ENCODE results near the gene MAST4. TPM values are rescaled to one million over a fixed set of nuclear protein-coding genes. Genes with fewer than 3 reads are reported as not detected.

Gene MAST4
- total RNA-seq, 1 donor from 2014 or later, result 55.2 TPM

DNA sequence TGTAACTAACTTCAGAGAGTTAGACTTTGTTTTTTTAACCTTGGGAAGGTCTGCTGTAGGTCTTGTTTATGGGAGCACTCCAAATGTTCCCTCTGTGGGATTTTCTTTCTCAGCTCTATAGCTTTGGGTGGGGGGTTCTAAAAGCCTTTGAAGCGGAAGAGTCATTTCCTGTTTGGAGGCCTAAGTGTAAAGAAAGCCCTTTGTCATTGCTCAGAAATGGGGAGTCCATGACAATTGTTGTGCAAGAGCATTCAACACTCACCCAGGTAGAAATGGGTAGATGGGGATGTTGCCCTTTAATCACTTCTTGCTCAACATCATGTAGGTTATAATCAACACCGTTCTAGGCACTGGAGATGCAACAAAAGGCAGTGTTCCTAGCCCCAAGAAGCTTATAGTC is 30.3 kb upstream of the MAST4 start:
- intact Hi-C loops (cut with DNase I), result no loop called here

GRCh38 chr5:66567474-66567873 is 28.7 kb upstream of the MAST4 start:
- TF ChIP-seq CTCF (IDR thresholded peaks at IDR 0.05), result no peak
- intact Hi-C loops (cut with DNase I), result no loop called here
- Histone ChIP-seq H3K27ac (no peak overlapping the region), H3K27me3 (no peaks in the 10 kb centered on the region), H3K36me3 (no peaks in the 10 kb centered on the region), H3K4me3 (no peak overlapping the region), H3K4me1 (no peaks in the 10 kb centered on the region), H3K9me3 (no peaks in the 10 kb centered on the region)
- DNase-seq (ENCODE audit: low spot score in 2 of 2), result no peak

More for the DNA sequence above, 30.3 kb upstream of the MAST4 start:
- Histone ChIP-seq H3K27me3 (no peaks in the 10 kb centered on the region), H3K4me3 (no peak overlapping the region), H3K36me3 (no peaks in the 10 kb centered on the region), H3K9me3 (no peaks in the 10 kb centered on the region), H3K27ac (no peak overlapping the region), H3K4me1 (no peaks in the 10 kb centered on the region)
- DNase-seq (ENCODE audit: low spot score in 2 of 2), result no peak
- no peak for TF ChIP-seq CTCF (IDR thresholded peaks at IDR 0.05)

DNA sequence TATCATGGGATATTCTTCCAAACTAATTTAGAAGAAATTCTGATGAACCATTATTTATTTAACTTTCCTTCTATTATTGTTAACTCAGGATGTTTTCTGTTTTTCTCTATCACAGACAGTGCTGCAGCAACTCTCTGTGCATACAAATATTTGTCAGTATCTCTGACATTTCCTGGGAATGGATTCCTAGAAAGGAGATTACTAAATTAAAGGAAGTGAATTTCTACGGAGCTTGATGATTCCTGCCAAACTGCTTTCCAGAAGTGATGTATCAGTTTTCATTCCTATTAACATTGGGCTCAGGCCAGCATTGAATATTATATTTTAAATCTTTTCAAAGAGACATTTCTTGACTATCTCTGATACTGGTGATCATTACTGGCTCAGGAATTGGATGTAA is 26.0 kb upstream of the MAST4 start:
- Histone ChIP-seq H3K27me3 (no peaks in the 10 kb centered on the region), H3K4me1 (no peaks in the 10 kb centered on the region), H3K36me3 (no peaks in the 10 kb centered on the region), H3K27ac (no peak overlapping the region), H3K4me3 (no peak overlapping the region), H3K9me3 (no peaks in the 10 kb centered on the region)
- TF ChIP-seq CTCF (IDR thresholded peaks at IDR 0.05), result no peak
- DNase-seq (ENCODE audit: low spot score in 2 of 2), result no peak
- intact Hi-C loops (cut with DNase I), result no loop called here

- Histone ChIP-seq H3K4me3 (no peak overlapping the region), H3K27ac (no peak overlapping the region), H3K36me3 (no peaks in the 10 kb centered on the region), H3K4me1 (no peaks in the 10 kb centered on the region), H3K27me3 (no peaks in the 10 kb centered on the region), H3K9me3 (no peaks in the 10 kb centered on the region)
- intact Hi-C loops (cut with DNase I), result no loop called here
- DNase-seq (ENCODE audit: low spot score in 2 of 2), result no peak
- TF ChIP-seq CTCF (IDR thresholded peaks at IDR 0.05), result no peak
These were observed 22.5 kb upstream of the MAST4 start for GRCh38 chr5:66573733-66574132.

GRCh38 chr5:66582499-66583165 is 13.6 kb upstream of the MAST4 start:
- Histone ChIP-seq H3K27ac (no peak overlapping the region), H3K9me3 (no peaks in the 10 kb centered on the region), H3K36me3 (no peaks in the 10 kb centered on the region), H3K4me3 (no peak overlapping the region), H3K27me3 (no peaks in the 10 kb centered on the region), H3K4me1 (no peaks in the 10 kb centered on the region)
- DNase-seq (ENCODE audit: low spot score in 2 of 2), result no peak
- intact Hi-C loops (cut with DNase I), result no loop called here
- TF ChIP-seq CTCF (IDR thresholded peaks at IDR 0.05), result no peak

DNA sequence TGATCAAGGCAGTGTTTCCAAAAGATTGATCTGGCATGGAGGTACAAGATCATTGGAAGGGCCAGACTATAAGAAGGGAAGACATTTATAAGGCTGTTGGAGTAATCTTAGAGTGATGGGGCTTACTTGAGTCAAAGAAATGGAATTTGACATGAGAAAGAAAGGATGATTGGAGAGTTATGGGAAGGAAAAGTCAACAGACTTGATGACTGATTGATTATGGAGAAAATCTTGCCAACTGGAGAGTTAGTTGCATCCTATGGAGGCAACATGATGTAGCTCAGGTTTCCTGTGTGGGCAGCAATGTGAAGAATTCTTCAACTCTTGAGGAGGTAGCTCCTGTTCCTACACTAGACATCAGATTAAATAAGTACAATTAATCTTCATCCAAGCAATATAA is 10.9 kb upstream of the MAST4 start:
- no peaks in the 10 kb centered on the region for H3K27me3 ChIP-seq
- intact Hi-C loops (cut with DNase I), result no loop called here
- no peaks in the 10 kb centered on the region for H3K9me3 ChIP-seq
- H3K4me1 ChIP-seq, result no peaks in the 10 kb centered on the region
- TF ChIP-seq CTCF (IDR thresholded peaks at IDR 0.05), result no peak
- no peak overlapping the region for H3K27ac ChIP-seq
- no peak for DNase-seq (ENCODE audit: low spot score in 2 of 2)
- no peak overlapping the region for H3K4me3 ChIP-seq
- no peaks in the 10 kb centered on the region for H3K36me3 ChIP-seq
